ENCODE data around the gene DFFA.
"Not testable (repeated sequence)": the region's sequence is repeated elsewhere in the genome, so short reads cannot be mapped to it uniquely, and the experiment has no call there.

The DFFA gene

DNA sequence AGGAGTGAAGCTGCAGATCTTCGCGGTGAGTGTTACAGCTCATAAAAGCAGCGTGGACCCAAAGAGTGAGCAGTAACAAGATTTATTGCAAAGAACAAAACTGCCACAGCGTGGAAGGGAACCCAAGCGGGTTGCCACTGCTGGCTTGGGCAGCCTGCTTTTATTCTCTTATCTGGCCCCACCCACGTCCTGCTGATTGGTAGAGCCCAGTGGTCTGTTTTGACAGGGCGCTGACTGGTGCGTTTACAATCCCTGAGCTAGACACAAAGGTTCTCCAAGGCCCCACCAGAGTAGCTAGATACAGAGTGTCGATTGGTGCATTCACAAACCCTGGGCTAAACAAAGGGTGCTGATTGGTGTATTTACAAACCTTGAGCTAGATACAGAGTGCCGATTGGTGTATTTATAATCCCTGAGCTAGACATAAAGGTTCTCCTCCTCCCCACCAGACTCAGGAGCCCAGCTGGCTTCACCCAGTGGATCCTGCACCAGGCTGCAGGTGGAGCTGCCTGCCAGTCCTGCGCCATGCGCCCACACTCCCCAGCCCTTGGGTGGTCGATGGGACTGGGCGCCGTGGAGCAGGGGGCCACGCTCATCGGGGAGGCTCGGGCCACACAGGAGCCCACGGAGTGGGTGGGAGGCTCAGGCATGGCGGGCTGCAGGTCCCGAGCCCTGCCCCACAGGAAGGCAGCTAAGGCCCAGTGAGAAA lies 46.3 kb downstream of the DFFA start:
- DNase-seq: peak; percentile 24

DNA sequence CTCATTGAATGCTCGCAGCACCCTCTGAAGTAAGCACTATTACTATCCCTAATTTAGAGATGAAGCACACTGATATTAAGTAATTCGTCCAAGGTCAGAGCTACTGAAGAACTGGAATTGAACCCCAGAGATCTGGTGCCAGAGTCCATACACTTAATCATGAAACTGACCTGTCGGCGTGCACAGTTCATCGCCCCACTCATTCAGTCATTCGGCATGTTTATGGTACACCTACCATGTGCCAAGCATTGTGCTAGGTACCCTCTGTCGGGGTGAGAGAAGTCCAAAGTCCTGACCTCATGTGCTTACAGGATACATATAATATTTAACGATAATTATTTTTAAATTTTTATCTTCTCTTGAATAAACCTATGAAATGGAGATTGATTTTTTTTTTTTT lies 47.7 kb downstream of the DFFA start:
- DNase-seq: no peak

DNA sequence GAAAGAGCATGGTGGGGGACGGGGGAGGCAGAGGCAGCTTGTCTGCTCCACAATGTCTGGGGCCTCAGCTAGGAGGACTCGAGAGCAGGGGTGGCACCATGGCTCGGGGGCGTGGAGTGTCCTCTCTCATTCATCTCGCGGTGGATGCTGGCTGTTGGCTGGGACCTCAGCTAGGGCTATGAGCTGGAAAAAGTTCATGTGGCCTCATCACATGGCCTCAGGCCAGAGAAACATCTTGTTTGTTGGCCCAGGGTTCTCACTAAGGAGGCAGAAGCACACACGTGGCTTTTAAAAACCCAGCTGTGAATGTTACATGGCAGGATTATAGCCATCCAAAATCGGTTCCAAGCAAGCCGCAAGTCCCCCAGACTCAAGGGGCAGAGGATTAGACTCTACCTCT lies 48.3 kb downstream of the DFFA start:
- DNase-seq: no peak

DNA sequence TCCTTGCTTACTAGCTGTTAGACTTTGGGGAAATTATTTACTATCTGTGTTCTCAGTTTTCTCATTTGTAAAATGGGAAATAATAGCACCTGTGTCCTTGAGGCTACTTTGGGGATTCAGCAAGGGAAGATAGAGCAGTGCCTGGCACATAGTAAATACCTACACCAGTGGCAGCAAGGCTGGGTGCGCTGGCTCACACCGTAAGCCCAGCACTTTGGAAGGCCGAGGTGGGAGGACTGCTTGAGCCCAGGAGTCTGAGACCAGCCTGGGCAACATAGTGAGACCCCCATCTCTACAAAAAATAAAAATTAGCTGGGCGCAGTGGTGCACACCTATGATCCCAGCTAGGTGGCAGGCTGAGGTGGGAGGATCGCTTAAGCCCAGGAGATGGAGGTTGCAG lies 50.7 kb downstream of the DFFA start:
- no peak for DNase-seq

DNA sequence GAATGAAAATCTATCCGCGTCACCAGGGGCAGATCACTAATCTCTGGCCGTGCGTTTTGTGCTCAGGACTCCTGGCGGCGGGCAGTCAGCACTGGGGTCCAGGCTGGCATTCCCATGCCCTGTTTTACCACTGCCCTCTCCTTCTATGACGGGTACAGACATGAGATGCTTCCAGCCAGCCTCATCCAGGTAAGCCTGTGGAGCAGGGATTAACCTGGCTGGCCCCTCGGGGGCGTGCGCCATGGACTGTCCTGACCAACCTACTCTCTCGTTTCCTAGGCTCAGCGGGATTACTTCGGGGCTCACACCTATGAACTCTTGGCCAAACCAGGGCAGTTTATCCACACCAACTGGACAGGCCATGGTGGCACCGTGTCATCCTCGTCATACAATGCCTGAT lies 53.0 kb downstream of the DFFA start:
- no peak for DNase-seq

DNA sequence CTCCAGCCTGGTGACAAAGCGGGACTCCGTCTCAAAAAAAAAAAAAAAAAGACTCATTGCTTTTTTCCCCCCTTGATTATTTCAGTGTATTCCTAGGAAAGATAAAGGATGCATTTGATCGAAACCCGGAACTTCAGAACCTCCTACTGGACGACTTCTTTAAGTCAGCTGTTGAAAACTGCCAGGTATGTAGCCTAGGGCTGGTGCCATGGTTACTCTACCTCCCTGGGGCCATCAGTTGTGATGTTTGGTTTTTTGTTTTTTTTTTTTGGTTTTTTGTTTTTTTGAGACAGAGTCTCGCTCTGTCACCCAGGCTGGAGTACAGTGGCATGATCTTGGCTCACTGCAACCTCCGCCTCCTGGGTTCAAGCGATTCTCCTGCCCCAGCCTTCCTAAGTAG lies 53.6 kb downstream of the DFFA start:
- not testable (repeated sequence) for DNase-seq

DNA sequence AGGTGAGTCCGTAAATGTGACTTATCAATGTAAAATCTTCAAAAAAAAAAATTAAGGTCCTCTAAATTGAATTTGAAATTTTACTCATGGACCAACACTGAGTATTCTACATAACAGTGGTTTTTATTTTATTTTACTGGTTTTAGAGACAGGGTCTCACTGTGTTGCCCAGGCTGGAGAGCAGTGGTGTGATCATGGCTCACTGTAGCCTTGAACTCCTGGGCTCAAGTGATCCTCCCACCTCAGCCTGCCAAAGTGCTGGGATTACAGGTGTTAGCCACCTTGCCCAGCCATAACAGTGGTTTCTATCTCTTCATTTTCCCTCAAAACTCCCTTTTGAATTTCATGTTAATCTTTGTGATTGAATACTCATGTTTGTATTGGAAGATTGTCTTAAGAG lies 56.4 kb downstream of the DFFA start:
- DNase-seq: not testable (repeated sequence)

DNA sequence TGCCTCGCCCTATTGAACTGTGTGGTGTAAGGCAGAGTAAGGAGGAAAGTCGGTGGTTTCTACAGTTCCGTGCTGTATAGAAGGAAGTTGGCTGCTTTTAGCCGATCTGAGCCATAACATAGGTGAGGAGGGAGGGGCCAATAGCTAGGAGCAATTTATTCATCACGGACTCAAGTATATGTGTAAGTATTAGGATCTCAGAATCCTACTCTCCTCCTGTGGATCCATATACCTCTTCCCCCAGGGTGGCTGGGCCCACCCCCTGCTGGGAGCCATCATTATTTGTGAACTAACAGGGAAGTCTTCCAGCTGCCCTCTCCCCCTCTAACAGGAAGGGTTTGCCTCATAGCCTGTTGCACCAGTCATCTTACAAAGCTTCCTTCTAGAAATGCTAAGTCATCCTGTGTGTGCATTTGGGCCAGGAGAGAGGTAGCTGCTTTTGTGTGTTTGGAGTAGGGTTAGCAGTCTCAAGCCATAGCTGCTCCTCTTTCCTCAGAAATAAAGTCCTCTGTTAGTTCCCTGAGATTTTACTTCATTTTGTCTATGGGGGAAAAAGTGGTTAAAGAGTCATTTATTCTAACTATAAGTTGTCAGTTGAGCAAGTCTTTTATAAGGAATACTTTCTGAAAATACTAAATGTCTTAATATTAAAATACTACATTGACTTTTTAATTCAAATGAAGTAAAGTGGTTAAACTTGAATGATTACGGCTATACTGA lies 57.0 kb downstream of the DFFA start:
- peak; percentile 88 for DNase-seq

DNA sequence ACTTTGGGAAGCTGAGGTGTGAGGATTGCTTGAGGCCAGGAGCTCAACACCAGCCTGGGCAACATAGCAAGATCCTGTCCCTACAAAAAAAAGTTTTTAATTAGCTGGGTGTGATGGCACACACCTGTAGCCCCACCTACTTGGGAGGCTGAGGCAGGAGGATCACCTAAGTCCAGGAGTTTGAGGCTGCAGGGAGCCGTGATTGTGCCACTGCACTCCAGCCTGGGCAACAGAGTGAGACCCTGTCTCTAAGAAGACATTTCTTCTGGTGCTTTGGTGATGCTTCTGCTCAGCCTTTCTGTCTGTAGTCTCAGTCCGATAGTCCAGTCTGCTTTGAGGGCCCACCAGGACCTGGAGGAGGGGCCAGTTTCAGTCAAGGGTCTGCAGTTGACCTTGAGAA lies 65.1 kb downstream of the DFFA start:
- DNase-seq: no peak
